Activated CD4-positive, alpha-beta T cell treated with anti-CD3 and anti-CD28 coated beads, Interleukin-2, amount 50 U/mL, for 24 hours (primary cell): ENCODE measurements around the gene CHST11.
"Not testable (repeated sequence)": the region's sequence is repeated elsewhere in the genome, so short reads cannot be mapped to it uniquely, and the experiment has no call there.

ENCODE experiments used
- DNase-seq, 2 donors: peaks; one replicate each; pipeline ENCODE4 v3.0.0-alpha.2; 2020; ENCODE audit warnings: low read depth in 1 of 2, low spot score in 1 of 2

Gene CHST11

DNA sequence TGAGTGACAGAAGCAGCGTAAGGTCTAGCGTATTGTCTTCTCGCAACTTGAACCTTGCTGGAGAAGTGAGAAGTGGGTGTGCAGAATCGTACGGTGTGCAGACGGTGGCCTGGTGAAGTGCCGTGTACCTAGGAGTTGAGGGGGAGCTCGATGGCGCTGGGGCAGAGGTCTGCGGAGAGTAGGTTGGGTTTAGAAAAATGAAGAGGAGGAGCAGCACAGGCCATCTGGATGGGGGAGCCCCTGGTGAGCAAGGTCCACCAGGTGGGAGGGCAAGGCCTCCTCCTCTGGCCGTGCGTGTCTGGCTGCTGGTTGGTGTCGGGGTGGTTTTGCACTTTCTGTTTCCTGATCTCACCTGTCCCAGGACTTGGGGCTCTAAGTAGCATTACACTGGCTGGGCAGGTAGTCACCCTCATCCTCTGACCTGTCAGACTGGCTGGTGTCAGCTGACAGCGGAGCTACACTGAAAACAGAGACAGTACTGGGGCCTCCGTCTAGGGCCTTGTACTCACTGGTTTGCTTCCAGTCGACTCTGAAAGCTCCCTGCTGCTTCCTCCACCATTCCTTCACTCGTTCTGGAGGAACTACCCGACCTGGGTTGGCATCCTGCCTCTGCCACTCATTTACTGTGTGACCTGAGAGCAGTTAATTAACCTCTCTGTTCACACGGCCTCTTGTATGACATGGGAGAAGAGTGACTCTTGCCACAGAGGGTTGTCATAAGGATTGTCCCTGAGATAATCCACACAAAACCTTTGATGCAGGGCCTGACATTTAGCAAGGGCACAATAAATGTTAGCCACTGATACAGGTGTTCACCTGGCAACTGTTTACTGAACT, 273.1 kb downstream of the CHST11 start:
- DNase-seq = no peak

DNA sequence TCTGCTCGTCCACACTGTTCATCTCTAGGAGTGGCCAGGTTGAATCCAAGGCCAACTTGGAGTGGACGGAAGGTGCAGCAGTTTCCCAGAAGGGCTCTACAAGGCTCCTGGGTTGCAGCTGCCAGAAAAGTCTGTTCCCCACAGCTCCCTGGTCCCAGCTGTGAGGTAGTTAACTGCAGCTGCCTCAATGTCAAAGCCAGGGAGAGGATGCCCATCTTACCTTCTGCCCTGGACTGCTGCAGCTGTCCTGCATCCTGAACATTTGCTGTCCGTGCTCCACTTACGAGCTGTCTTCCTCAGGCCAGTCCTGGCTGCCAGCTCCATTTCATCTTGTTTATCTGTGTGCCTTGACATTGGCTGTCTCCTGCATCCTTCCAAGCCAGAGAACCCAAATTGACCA, 274.0 kb downstream of the CHST11 start:
- no peak for DNase-seq

DNA sequence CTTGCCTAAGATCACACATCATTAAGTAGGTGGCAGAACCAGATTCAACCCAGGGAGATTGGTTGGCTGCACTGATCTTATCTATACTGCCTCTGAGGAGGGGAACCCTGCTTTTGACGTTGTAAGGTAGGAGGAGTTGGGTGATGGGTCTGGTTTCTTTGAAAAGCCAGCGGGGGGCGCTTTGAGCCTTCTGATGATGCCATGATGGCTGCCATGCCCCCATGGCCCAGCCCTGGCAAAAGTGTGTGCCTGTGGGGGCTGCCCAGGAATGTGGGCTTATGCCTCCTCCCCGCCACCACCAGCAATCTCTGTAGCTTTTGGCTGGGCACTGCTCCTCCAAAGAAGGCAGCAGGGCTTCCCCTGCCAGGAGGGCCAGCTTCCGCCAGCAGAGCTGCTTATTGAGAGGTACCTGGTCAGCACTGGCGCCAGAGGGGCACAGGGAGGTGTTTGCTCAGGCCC, 277.0 kb downstream of the CHST11 start:
- DNase-seq = no peak

DNA sequence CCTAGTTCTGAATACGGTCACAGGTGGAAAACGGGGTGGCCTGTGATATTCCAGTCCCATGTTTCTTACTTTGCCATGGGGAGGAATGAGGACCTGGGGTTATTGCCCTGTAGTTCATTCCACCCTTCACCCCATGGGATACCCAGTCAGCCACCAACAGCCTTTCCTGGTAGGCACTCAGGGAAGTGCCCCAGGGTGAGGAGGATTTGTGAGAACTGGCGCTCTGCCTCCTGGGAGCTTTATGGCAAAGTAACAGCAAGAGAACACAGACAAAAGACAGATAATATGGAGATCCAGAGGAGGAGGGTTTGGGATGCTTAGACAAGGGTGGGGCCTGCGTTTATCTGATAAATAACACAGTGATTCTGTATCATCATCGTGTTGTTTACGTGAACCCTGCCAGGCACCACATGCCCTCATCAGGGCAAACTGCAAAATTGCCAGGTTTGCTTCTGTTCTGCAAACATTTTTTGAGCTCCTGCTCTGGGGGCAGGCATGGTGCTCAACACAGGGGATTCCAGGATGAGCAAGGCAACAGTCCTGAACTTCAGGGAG, 277.9 kb downstream of the CHST11 start:
- DNase-seq = no peak

DNA sequence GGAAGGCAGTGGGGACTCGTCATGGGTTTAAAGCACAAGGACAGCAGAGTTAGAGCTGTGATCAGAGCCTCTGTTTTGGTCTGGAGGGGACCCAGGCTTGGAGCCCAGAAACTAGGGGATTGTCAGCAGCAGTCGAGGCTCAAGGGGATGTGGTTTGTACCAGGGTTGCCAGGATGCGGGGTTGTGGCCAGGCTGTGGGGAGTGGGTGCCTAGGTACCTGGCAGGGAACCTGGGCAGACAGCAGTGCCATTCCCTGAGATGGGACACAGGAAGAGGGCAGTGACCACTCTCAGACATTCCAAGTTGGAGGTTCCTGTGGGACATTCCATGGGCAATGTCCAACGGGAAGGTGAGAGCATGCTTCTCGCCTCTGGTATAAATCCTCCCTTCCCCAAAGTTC, 279.1 kb downstream of the CHST11 start:
- no peak for DNase-seq

DNA sequence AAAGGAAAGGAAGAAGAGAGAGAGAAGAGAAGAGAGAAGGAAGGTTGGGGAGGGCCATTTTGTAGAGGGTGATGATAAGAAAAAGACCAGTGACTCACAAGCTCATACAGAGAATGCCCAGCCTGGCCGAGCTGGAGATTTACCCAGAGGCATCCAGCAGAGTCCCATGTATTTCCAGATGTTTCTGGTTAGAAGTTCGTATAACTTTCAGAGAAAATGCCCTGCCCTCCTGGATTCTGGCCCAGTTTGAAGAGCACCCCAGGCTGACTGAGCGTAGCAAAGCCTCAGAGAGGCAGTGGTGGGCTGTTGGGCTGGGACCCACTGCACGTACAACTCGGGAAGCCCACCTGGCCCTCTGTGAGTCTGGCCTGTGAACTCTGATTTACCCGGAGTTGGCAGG, 279.6 kb downstream of the CHST11 start:
- DNase-seq = no peak

DNA sequence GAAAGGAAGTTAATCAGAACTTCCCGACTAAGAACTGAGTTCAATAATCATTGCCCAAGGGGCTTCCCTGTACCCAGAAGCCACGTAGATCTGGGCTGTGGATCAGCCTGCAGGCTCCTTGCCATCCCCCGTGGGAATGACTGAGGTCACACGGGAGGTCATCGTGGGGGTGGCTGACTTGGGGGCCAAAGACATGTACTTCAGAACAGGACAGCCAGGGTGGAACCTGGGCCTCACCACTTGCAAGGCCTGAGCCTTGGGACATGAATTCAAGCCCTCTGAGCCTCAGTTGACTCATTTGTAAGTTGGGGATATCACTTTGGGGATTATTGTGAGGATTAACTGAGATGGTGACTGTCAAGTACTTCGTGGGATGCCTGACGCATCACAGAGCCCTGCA, 280.4 kb downstream of the CHST11 start:
- DNase-seq = no peak

DNA sequence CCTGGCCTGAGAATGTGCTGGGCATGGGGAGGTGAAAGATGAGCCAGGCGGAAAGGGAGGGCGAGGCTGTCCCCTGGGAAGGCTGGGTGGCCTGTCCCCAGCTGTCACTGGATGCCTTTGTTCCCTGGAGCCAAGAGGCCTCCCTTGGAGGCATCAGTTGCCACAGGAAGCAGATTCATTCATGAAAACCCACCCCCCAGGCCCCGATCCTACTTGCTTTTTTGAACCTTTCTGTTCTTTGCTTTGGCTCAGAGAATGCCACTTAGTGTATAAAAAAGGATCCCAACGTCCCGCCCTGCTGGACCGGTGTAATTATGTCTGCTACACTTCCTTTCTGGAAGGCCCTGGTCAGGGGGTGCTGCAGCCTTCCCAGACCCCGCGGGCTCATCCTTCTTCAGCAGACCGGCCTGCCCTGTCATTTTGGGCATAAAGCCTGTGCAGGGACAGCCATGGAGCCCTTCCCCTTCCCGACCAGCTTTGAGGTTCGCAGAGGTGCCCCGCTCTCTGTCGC, 281.1 kb downstream of the CHST11 start:
- DNase-seq = no peak

DNA sequence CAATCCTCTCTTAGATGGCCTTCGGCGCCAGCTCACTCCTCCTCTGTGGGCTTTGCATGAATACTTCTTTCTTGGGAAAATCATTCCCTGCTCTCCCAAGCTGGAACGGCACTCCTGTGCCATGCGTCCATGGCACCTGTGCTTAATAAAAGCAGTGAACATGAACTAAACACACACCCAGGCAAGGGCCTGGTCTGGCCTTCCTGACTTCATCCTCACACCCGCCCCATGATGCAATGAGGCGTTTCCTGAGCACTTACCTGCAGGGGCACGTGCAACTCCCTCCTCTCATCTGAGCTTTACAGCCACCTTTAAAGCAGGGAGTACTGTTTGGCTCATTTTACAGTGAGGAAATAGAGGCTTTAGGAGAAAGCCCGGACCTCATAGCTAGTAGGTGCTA, 281.6 kb downstream of the CHST11 start:
- DNase-seq = no peak

DNA sequence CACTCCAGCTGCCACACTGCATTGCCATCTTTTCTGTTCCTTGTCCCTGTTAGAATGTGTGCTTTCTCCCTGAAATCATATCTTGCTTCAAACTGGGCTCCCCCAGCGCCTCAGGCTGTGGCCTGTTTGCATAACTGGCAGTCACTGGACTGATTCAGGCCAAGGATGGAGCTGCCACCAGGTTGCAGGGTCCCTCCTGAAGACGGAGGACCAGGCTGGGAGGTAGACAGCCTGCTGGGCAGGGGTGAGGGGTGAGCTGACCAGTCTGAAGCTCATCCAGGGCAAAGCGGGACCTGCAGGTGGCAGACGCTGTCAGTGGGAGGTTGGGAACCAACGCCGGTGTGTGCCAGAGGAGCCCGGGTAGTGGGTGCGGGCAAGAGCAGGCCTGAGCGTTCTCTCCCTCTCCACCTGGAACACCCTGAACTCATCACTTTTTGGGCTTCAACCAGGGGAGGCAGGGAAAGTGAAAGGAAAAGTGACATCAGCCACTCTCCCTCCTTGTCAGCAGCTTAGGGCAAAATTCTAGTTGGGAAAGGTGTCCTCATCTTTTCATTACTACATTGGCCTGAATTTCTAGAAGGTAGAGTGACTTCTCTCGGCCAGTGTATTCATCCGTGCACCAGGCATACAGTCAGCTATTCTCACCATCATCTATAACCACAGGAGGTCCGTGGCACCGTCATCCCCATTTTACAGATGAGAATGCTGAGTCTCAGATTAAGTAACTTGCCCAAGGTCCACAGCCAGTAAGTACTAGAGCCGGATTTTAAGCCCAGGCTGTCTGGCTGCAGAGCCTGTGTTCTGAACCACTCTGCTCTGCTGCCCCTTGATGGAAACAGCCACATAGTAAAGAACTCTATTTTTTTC, 282.3 kb downstream of the CHST11 start:
- no peak for DNase-seq

DNA sequence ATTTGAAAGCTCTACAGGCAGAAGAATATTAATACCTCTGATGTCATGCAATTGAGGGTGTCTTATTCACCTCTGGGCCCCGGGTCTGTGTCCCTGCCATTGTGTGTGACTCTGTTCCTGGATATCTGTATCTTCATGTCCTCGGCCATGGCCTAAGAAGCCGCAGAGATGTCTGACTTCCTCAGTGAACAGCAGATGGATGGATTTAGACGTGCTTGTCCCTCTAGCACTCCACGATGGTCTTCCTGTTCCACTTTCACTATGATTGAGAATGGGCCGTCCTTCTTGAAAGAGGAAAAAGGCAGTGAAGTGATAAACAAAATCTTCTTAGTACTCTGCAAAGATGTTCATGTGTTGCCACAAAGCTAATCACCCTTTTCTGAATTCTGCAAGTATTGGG, 283.9 kb downstream of the CHST11 start:
- no peak for DNase-seq

DNA sequence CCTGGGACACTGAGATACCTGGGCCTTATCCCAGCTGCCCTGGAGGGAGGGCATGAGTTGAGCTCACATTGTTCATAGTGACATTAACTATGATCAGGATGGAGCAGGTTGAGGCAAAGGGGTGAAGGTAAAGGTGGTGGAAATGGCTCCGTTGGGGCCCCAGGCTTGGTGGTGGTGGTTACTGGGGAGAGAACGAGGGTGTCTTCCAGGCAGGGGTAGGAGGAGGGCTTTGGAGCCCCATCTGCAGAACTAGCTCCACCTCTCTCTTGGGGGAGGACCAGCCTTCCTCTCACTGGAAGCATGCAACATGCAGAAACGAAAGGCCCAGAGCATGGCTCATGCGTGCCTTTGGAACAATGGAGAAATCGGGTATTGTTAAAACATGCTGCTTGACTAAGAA, 284.3 kb downstream of the CHST11 start:
- no peak for DNase-seq

DNA sequence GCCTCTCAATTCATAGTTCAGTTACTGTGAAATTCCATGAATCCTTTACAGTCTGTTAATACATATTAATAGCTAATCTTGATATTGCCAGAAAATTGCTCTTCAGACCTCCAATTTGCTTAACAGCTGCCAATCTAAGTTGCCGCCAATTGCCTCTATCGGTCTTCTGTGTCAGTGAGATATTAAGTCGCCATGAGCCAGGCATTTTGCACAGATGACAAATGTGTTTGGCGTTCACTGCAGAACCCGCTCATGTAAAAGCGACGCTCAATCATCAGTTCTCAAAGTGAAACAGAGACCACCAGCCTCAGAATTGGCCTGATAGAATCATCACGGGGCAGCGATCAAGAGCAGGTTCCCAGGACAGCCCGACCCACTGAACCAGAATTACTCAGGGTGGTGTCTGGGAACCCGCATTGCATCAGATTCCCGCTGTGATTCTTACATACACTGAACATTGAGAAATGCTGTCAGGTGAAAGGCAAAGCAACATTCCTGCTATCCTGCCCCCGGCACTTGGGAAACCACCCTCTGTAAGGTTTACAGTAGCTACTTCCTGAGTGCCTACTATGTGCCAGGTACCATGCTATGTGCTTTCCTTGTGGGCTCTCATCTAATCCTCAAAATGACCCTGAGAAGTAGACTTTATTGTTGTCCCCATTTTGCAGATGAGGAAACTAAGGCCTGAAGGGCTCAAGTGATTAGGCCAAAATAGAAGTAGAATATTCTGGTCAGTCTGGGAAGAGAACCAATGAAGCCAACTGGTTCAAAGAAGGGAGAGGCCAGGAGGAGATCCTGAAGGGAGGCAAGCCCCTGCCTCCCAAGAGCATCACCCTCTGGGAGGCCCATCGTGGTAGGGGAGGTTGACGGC, 285.0 kb downstream of the CHST11 start:
- DNase-seq = no peak

DNA sequence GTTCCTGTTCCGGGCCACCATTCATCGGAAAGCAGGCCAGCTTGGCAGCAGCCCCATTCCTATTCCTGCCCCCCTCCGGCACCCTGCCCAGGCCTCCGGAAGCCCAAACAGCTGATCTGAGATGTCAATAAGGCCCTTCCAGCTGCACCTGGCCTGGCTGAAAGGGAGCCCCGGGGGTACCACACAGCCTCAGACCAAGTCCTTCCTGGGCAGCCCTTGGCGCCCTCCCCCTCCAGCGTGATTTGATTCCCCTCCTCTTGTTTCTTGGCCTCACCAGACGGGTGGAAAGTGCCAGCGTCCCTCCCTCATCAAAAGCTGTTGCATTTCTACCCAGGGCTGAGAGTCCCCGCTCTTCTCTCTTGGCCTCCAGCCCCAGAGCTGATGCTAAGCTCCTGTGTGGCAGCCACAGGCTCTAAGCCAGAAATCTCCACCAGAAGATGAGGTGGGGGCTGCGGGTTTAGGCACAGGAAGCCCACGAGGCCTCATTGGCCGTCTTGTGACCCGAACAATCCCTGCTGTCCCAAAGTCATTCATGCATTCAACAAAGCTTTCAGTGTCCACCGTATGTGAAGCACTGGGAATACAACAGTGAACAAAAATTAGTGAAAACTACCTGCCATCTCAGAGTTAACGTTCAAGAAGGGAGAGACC, 285.9 kb downstream of the CHST11 start:
- DNase-seq = no peak

DNA sequence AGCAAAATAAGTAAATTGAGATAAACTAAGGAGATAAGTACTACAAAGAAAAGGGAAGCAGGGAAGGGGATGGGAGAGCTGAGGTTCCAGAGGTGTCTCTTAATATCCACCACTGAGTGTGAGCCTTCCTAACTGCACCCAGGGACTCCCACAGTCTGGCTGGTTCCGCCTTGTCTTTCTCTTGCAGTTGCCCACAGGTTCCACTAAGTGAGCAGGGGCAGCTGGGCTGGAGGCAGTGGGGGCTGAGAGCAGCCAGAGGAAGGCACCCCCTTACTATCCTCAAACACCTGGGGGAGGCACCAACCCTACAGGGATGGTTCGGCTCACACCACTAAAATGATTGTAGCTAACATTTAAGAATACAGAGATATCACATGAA, 286.4 kb downstream of the CHST11 start:
- no peak for DNase-seq

DNA sequence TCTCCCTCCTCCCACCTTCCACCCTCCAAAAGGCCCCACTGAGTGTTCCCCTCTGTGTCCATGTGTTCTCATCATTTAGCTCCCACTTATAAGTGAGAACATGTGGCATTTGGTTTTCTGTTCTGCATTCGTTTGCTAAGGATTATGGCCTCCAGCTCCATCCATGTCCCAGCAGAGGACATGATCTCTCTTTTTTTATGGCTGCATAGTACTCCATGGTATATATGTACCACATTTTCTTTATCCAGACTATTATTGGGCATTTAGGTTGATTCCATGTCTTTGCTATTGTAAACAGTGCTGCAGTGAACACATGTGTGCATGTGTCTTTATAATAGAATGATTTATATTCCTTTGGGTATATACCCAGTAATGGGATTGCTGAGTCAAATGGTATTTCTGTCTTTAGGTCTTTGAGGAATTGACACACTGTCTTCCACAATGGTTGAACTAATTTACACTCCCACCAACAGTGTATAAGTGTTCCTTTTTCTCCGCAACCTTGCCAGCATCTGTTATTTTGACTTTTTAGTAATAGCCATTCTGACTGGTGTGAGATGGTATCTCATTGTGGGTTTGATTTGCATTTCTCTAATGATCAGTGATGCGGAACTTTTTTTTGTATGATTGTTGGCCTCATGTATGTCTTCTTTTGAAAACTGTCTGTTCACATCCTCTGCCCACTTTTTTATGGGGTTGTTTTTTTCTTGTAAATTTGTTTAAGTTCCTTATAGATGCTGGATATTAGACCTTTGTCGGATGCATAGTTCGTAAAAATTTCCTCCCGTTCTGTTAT, 287.2 kb downstream of the CHST11 start:
- not testable (repeated sequence) for DNase-seq

DNA sequence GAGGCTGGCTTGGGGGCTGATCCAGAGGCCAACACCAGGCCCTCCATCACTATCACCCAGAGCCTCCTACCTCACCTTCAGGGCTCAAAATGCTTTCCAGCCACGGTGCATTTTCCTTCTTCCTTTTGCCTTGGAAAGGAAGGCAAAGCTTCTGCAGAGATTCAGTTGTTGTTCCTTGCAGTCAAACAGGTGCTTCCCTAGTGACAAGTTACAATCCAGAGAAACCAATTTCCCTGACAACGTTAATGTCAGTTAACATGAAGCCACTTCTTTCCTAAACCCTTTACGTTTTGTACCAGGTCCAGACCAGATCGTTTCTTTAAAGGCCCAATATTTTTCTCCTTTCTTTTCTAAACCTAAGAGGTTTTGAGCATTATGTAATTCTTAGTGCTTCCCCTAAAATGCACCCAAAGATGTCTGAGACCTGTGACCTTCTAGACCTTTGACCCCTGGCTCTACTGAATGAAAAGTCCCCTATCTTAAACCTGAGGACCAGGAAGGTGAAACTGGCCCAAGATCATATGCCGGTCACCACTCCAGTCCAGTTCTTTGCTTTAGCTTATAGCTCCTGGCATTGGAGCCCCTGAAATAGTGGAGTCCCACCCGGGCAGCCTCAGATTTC, 289.8 kb downstream of the CHST11 start:
- no peak for DNase-seq

DNA sequence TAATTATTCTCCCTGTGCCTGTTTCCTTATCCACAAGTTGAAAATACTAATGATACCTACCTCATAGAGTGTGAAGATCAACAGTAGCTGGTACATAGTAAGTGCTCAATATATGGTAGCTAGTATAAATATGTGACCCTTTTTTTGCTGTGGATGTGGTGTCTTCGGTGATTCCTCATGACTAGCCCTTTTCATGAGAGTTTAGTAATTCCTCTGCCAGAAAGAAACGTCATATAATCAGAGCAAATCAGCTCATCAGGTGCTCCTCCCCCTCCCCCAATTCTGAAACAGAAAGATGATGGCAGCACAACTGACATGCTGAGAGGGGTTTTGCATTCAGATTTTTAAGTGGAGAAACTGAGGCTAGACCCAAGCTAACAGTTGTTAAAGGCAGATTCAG, 290.6 kb downstream of the CHST11 start:
- DNase-seq = no peak

DNA sequence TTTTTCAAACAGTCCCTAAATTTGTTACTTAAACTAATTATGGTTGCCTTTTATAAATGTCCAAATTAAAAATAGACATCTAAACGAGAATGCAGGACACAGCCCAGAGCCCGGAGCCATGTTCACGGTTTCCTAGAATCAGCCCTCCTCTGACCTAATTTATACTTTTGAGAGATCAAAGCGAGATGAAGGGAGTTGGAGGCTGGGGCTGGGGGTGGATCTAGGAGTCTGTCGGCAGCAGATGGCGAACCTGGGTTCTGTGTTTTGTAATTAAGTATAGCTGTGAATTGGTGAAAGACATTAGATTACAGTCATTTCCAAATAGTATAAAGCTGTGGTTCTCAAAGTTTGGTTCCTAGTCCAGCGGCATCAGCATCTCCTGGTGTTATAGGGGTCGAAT, 291.2 kb downstream of the CHST11 start:
- no peak for DNase-seq
